NCI-H2227 (cell line): Measurements from ENCODE around the gene TMEM100.
"Not testable (repeated sequence)": the region's sequence is repeated elsewhere in the genome, so short reads cannot be mapped to it uniquely, and the experiment has no call there.

Experiments
- DNase-seq: peaks from one replicate; lab custom pipeline; 2025; ENCODE audit not compliant: unreplicated experiment; lab: John Stamatoyannopoulos, UW

TMEM100 gene

GRCh38 chr17:55690105-55690508 is 32.6 kb downstream of the TMEM100 start:
- no peak for DNase-seq

GRCh38 chr17:55689672-55690071 is 33.0 kb downstream of the TMEM100 start:
- no peak for DNase-seq

GRCh38 chr17:55688057-55688456 is 34.6 kb downstream of the TMEM100 start:
- no peak for DNase-seq

DNA sequence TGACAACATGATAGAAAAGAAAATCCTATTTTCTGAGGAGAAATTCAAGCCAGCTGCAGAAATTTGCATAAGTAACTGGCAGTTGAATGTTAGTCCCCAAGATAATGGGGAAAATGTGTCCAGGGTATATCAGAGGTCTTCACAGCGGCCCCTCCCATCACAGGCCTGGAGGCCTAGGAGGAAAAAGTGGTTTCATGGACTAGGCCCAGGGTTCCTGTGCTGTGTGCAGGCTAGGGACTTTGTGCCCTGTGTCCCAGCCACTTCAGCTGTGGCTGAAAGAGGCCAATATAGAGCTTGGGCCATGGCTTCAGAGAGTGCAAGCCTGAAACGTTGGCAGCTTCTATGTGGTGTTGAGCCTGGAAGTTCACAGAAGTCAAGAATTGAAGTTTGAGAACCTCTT is 35.6 kb downstream of the TMEM100 start:
- DNase-seq, result no peak

- no peak for DNase-seq
Measured at GRCh38 chr17:55683550-55684315, 38.9 kb downstream of the TMEM100 start.

DNA sequence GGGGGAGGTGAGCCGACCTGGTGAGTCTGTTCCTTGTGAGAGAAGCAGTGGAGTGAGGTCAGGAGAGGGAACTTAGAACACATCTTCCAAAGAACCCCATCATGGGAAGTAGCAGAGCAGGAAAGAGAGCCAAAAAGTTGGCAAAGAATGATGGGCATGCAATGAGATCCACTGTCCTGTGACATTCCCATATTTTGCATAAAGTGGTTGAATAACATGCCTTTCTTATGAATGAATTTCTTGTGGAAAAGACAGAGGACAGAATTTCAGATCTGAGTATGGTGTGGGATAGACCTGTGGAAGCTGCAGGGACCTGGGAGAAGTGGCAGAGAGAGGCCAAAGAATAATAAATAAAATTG is 41.3 kb downstream of the TMEM100 start:
- DNase-seq, result no peak

DNA sequence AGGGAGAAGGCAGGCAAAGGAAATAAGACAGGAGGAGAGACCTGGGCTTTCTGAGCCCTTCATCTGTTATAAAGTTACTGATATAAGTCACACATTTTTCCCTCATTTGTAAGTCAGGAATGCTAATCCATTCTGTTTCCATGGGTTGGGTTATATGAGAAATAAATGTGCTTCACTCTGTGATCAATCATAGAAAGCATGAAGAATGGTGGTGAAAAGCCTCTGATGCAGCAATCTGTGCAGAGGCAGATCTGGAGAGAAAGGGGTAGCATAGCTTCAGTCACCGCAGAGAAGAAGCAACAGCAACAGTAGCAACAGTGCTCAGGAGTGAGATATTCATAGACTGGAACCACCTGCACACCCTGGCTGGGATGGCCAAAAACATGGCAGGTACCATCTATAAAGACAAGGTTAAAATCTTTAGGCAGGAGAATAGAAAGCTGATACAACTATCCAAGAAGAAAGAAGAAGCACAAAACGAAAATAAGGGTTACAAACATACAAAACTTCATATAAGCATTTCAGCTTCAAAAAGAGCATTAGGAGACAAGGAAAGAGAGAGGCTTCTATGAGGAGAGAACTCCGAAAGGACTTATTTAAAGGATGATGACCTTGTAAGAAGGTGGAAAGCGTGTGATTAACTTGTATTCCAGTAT is 41.9 kb downstream of the TMEM100 start:
- no peak for DNase-seq

DNA sequence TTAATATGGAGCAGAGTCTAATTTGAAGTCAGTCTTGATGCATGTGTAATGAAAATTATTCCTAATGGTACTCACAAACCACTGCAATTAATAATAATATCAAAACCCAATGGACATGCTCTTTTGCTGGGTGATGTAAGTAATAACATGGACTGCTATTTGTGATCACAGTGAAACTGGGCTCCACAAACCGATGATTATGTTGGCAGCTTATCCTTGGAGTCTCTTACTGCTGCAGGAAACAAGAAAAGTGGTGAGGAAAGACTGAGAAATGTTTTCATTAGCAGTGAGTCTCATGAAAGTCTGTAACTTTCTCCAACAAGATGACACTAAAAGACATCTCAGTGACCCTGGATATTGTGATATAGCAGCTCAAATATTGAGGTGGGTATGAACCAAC is 45.2 kb downstream of the TMEM100 start:
- no peak for DNase-seq

DNA sequence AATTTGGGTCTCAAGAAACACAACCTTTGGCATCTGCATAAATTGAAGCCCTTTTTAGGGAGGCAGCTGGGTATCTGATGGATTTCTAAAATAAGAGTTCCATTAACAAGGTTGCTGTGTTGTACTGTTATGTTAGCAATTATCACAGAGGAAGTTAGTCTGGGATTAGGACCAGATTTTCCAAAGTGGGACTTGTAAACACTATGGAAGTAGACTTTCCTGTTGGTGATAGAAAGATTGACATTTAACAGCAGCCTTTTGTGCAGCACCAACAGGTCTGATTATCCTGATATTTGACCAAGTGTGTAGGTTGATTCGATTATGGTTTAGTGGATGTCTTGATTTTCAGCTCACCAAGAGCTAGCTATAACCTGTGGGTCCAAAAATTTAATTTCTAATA is 46.4 kb downstream of the TMEM100 start:
- DNase-seq, result no peak

DNA sequence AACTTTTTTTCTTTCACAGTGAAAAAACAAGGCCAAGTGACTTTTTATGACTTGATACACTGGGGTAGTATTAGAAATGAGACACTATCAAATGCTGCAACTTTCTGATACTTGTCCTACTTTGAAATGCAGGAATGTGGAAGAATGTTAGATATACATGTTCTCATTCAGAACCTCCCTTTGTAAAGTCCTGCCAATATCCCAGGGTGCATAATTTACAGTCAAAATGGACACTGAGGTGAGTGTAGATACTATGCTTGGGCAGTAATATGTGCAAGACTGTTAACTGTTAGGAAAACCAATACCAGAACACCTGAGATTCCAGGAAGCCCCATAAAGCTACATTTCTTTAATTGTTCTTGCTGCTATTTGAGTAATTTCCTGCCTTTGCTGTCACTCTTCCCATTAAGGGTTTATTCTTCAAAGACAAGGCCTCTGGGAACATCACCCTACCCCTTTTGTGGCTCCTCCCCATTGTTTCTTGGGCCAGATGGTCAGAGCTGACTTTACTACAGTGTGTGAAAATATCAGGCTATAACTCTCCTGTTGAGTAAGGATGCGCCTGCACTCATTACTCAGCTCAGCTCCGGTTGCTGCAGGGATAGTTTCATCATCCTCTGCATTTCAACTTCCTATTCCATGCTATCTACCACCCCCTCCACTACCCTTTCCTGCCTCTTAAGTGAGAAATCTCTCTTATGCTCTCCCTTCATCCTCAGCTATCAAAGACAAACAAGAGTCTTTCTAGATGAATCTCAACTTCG is 48.7 kb downstream of the TMEM100 start:
- no peak for DNase-seq

DNA sequence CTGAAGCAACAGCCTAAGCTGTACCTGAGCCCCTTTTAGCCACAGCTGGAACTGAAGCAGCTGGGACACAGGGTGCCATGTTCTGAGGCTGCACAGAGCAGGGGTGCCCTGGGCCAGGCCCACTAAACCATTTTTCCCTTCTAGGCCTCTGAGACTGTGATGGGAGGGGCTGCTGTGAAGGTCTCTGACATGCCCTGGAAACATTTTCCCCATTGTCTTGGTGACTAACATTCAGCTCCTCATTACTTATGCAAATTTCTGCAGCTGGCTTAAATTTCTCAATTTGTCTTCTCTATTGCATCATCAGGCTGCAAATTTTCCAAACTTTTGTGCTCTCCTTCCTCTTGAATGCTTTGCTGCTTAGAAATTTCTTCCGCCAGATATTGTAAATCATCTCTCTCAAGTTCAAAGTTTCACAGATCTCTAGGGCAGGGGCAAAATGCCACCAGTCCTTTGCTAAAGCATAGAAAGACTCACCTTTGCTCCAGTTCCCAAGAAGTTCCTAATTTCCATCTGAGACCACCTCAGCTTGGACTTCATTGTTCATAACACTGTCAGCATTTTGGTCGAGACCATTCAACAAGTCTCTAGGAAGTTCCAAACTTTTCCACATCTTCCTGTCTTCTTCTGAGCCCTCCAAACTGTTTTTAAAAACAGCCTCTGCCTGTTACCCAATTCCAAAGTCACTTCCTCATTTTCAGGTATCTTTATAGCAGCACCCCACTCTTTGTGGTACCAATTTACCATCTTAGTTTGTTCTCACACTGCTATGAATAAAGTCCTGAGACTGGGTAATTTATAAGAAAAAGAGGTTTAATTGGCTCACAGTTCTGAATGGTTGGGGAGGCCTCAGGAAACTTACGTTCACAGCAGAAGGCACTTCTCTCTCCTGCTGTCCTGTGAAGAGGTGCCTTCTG is 49.8 kb downstream of the TMEM100 start:
- no peak for DNase-seq

DNA sequence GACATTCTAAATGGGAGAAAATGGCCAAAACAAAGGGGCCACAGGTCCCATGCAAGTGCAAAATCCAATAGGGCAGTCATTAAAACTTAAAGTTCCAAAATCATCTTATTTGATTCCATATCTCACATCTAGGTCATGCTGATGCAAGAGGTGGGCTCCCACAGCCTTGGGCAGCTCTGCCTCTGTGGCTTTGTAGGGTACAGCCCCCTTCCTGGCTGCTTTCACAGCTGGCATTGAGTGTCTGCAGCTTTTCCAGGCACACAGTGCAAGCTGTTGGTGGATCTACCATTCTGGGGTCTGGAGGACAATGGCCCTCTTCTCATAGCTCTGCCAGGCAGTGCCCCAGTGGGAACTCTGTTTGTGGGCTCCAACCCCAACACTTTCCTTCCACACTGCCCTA is 50.7 kb downstream of the TMEM100 start:
- not testable (repeated sequence) for DNase-seq
